Muscle layer of duodenum (tissue), 2 donors: Measurements from ENCODE around the gene TIPRL.
"Not testable (repeated sequence)": the region's sequence is repeated elsewhere in the genome, so short reads cannot be mapped to it uniquely, and the experiment has no call there.

Experiments used
- H3K27ac ChIP-seq: one replicate; pipeline ENCODE4 v1.7.0; 2013; ENCODE audit warnings: mild to moderate bottlenecking, low read length
- H3K27me3 ChIP-seq: one replicate; pipeline ENCODE4 v1.7.0; 2013; ENCODE audit warnings: low read depth, mild to moderate bottlenecking, control low read depth, low read length
- H3K36me3 ChIP-seq, 2 donors: one replicate each; pipeline ENCODE4 v1.7.0; 2013; ENCODE audit warnings: low read length in 2 of 2, control low read depth in 1 of 2, mild to moderate bottlenecking in 1 of 2; ENCODE audit not compliant: insufficient read depth in 2 of 2, control insufficient read depth in 1 of 2
- H3K4me1 ChIP-seq, 2 donors: one replicate each; pipeline ENCODE4 v1.7.0; 2013; ENCODE audit warnings: low read length in 2 of 2, mild to moderate bottlenecking in 2 of 2, control low read depth in 1 of 2, moderate library complexity in 1 of 2; ENCODE audit not compliant: insufficient read depth in 2 of 2, control insufficient read depth in 1 of 2
- H3K4me3 ChIP-seq, 2 donors: one replicate each; pipeline ENCODE4 v1.7.0; 2013; ENCODE audit warnings: low read length in 2 of 2, low read depth in 1 of 2, mild to moderate bottlenecking in 1 of 2
- H3K9me3 ChIP-seq, 2 donors: one replicate each; pipeline ENCODE4 v1.7.0; 2013; ENCODE audit warnings: low read length in 2 of 2, control low read depth in 1 of 2, mild to moderate bottlenecking in 1 of 2; ENCODE audit not compliant: control insufficient read depth in 1 of 2
- donor health status: healthy.

Gene TIPRL

GRCh38 chr1:168141871-168142385 lies 36.8 kb upstream of the TIPRL start:
- H3K36me3 ChIP-seq = no peaks in the 10 kb centered on the region
- no peaks in the 10 kb centered on the region for H3K4me1 ChIP-seq
- H3K4me3 ChIP-seq = no peak overlapping the region
- no peaks in the 10 kb centered on the region for H3K27me3 ChIP-seq
- no peak overlapping the region for H3K27ac ChIP-seq
- no peaks in the 10 kb centered on the region for H3K9me3 ChIP-seq

GRCh38 chr1:168145184-168146159 lies 33.3 kb upstream of the TIPRL start:
- H3K4me1 ChIP-seq = no peaks in the 10 kb centered on the region
- no peaks in the 10 kb centered on the region for H3K27me3 ChIP-seq
- H3K9me3 ChIP-seq = no peaks in the 10 kb centered on the region
- no peak overlapping the region for H3K27ac ChIP-seq
- H3K36me3 ChIP-seq = no peaks in the 10 kb centered on the region
- peak overlapping the region in 1 of 2 donors; percentile 23 for H3K4me3 ChIP-seq

GRCh38 chr1:168146160-168146539 lies 32.6 kb upstream of the TIPRL start:
- Histone ChIP-seq H3K27ac (no peak overlapping the region), H3K27me3 (no peaks in the 10 kb centered on the region)

GRCh38 chr1:168146626-168147025 lies 32.1 kb upstream of the TIPRL start:
- Histone ChIP-seq H3K27ac (no peak overlapping the region), H3K4me1 (no peaks in the 10 kb centered on the region), H3K9me3 (no peaks in the 10 kb centered on the region), H3K4me3 (no peak overlapping the region), H3K27me3 (no peaks in the 10 kb centered on the region), H3K36me3 (no peaks in the 10 kb centered on the region)

More at GRCh38 chr1:168146160-168146539, 32.6 kb upstream of the TIPRL start:
- Histone ChIP-seq H3K36me3 (no peaks in the 10 kb centered on the region), H3K9me3 (no peaks in the 10 kb centered on the region), H3K4me3 (no peak overlapping the region), H3K4me1 (no peaks in the 10 kb centered on the region)

GRCh38 chr1:168148916-168149315 lies 29.8 kb upstream of the TIPRL start:
- Histone ChIP-seq H3K27me3 (no peaks in the 10 kb centered on the region), H3K4me3 (no peak overlapping the region), H3K27ac (peak overlapping the region; percentile 27)

DNA sequence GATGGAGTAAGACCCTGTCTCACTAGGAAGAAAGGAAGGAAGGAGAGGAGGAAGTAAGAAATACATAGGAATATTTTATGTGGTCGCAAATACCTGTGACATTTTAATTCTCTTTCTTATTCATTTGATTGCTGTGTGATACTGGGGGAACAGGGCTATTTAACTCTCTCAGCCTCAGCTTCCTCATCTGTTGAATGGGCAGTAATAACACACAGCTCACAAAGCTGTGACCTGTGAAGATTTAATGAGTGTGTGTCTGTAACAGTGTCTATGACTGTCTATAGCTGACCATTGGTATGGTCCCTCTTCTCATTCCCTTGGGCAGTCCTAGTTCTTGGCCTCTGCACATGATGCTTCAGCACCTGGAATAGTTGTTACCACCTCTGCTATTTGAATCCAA lies 28.5 kb upstream of the TIPRL start:
- Histone ChIP-seq H3K27me3 (no peaks in the 10 kb centered on the region), H3K4me1 (no peaks in the 10 kb centered on the region)

More at GRCh38 chr1:168148916-168149315, 29.8 kb upstream of the TIPRL start:
- no peaks in the 10 kb centered on the region for H3K4me1 ChIP-seq
- H3K9me3 ChIP-seq = no peaks in the 10 kb centered on the region
- no peaks in the 10 kb centered on the region for H3K36me3 ChIP-seq

GRCh38 chr1:168151935-168152334 lies 26.8 kb upstream of the TIPRL start:
- no peaks in the 10 kb centered on the region for H3K4me1 ChIP-seq

More for the DNA sequence above, 28.5 kb upstream of the TIPRL start:
- Histone ChIP-seq H3K4me3 (no peak overlapping the region), H3K27ac (no peak overlapping the region), H3K9me3 (no peaks in the 10 kb centered on the region), H3K36me3 (no peaks in the 10 kb centered on the region)

GRCh38 chr1:168154707-168155106 lies 24.1 kb upstream of the TIPRL start:
- H3K36me3 ChIP-seq, H3K4me1 ChIP-seq: not testable (repeated sequence)

More at GRCh38 chr1:168151935-168152334, 26.8 kb upstream of the TIPRL start:
- Histone ChIP-seq H3K36me3 (no peaks in the 10 kb centered on the region), H3K4me3 (no peak overlapping the region), H3K27me3 (no peaks in the 10 kb centered on the region), H3K9me3 (no peaks in the 10 kb centered on the region), H3K27ac (no peak overlapping the region)

GRCh38 chr1:168155910-168156309 lies 22.9 kb upstream of the TIPRL start:
- no peaks in the 10 kb centered on the region for H3K4me1 ChIP-seq
- H3K36me3 ChIP-seq = no peaks in the 10 kb centered on the region
- H3K27me3 ChIP-seq = no peaks in the 10 kb centered on the region
- no peak overlapping the region for H3K27ac ChIP-seq
- no peak overlapping the region for H3K4me3 ChIP-seq
- H3K9me3 ChIP-seq = peaks cover 9 to 10% of the 10 kb centered on the region in 2 donors

More at GRCh38 chr1:168154707-168155106, 24.1 kb upstream of the TIPRL start:
- not testable (repeated sequence) for H3K4me3 ChIP-seq, H3K9me3 ChIP-seq, H3K27ac ChIP-seq, H3K27me3 ChIP-seq

DNA sequence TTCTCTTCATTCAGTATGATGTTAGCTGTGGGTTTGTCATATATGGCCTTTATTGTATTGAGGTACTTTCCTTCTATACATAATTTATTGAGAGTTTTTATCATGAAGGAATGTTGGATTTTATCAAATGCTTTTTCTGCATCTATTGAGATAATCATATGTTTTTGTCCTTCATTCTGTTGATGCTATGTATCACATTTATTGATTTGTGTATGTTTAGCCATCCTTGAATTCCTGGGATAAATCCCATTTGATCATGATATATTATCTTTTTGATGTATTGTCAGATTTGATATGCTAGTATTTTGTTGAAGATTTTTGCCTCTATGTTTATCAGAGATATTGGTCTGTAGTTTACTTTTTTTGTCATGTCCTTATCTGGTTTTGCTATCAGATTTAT lies 21.1 kb upstream of the TIPRL start:
- no peaks in the 10 kb centered on the region for H3K4me1 ChIP-seq
- H3K27me3 ChIP-seq = no peaks in the 10 kb centered on the region
- H3K9me3 ChIP-seq = peaks cover 9 to 10% of the 10 kb centered on the region in 2 donors
- H3K27ac ChIP-seq = no peak overlapping the region
- H3K4me3 ChIP-seq = no peak overlapping the region
- H3K36me3 ChIP-seq = no peaks in the 10 kb centered on the region

DNA sequence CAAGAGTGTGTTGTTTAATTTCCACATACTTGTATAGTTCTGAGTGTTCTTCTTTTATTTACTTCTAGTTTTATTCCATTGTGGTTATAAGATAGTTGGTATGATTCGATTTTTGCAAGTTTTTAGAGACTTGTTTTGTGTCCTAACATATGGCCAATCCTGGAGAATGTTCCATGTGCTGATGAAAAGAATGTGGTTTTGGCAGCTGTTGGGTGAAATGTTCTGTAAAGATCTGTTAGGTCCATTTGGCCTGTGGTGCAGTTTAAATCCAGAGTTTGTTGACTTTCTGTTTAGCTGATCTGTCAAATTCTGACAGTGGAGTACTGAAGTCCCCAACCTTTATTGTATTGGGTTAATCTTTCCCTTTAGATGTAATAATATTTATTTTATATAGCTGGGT lies 19.5 kb upstream of the TIPRL start:
- Histone ChIP-seq H3K4me1 (no peaks in the 10 kb centered on the region), H3K4me3 (no peak overlapping the region), H3K27me3 (no peaks in the 10 kb centered on the region), H3K9me3 (peaks cover 9 to 10% of the 10 kb centered on the region in 2 donors), H3K36me3 (no peaks in the 10 kb centered on the region), H3K27ac (no peak overlapping the region)
